IMR-90 (cell line): ENCODE results near the gene KCNAB1. TPM values are rescaled to one million over a fixed set of nuclear protein-coding genes. Genes with fewer than 3 reads are reported as not detected.

ENCODE experiments used
- ATAC-seq: fragments of 200-7000 bp; cut with Tn5 transposase; 2 replicates; pipeline ENCODE4 v1.9.1; 2020; ENCODE audit warnings: low read depth, mild to moderate bottlenecking, moderate library complexity
- BruUV-seq: library from RNA; stranded (reverse); fragments of 400-500 nt; replicated peaks from 2 replicates; lab custom pipeline; 2021; lab: Mats Ljungman, UMichigan
- CTCF ChIA-PET: fragments of 300-600 bp; formaldehyde crosslinking; extraction: SDS; loops from one replicate; lab custom pipeline; 2021; ENCODE audit warnings: antibody characterized with exemption; lab: Yijun Ruan, JAX
- POLR2A ChIA-PET: fragments of 300-600 bp; sonication (Branson Sonifier 250); formaldehyde crosslinking; loops from one replicate; lab custom pipeline; 2022; ENCODE audit warnings: antibody characterized with exemption; ENCODE audit not compliant: unreplicated experiment; lab: Charles Lee
- DNase-seq: peaks from one replicate; pipeline ENCODE4 v3.0.0; 2013
- H2AFZ ChIP-seq: replicated peaks from 2 replicates; pipeline ENCODE3; 2013; ENCODE audit warnings: low read length, mild to moderate bottlenecking; ENCODE audit not compliant: poor library complexity
- H2AK5ac ChIP-seq: 2 replicates; pipeline ENCODE4 v1.6.1; 2013; ENCODE audit warnings: low read depth, low read length, inconsistent platforms
- H2AK9ac ChIP-seq: replicated peaks from 2 replicates; pipeline ENCODE3; 2013; ENCODE audit warnings: mild to moderate bottlenecking, low read depth, low read length, moderate library complexity; ENCODE audit not compliant: poor library complexity
- H2BK120ac ChIP-seq: 2 replicates; pipeline ENCODE4 v1.6.1; 2013; ENCODE audit warnings: low read depth, low read length, inconsistent platforms
- H2BK15ac ChIP-seq: 3 replicates; pipeline ENCODE4 v1.6.1; 2013; ENCODE audit warnings: low read depth, low read length, inconsistent platforms
- H2BK20ac ChIP-seq: 2 replicates; pipeline ENCODE4 v1.6.1; 2013; ENCODE audit warnings: low read depth, mild to moderate bottlenecking, inconsistent platforms, low read length, moderate library complexity
- H2BK5ac ChIP-seq: 2 replicates; pipeline ENCODE4 v1.6.1; 2013; ENCODE audit warnings: mild to moderate bottlenecking, low read depth, low read length, inconsistent platforms; ENCODE audit not compliant: poor library complexity, severe bottlenecking
- H3K14ac ChIP-seq: replicated peaks from 2 replicates; pipeline ENCODE4 v1.6.1; 2013; ENCODE audit warnings: low read depth, low read length, inconsistent platforms
- H3K18ac ChIP-seq: 2 replicates; pipeline ENCODE4 v1.6.1; 2013; ENCODE audit warnings: low read depth, low read length, control low read depth
- H3K23ac ChIP-seq: 2 replicates; pipeline ENCODE4 v1.6.1; 2013; ENCODE audit warnings: low read depth, low read length, inconsistent platforms
- H3K27ac ChIP-seq: 2 replicates; pipeline ENCODE4 v1.5.1; 2013; ENCODE audit warnings: mild to moderate bottlenecking, control low read depth, low read length; ENCODE audit not compliant: insufficient read depth
- H3K27me3 ChIP-seq: 2 replicates; pipeline ENCODE4 v1.6.1; 2013; ENCODE audit warnings: low read length; ENCODE audit not compliant: control insufficient read depth, insufficient read depth
- H3K36me3 ChIP-seq: 2 replicates; pipeline ENCODE4 v1.6.1; 2013; ENCODE audit warnings: low read length, mixed read lengths; ENCODE audit not compliant: control insufficient read depth, insufficient read depth
- H3K4ac ChIP-seq: 2 replicates; pipeline ENCODE4 v1.6.1; 2013; ENCODE audit warnings: low read depth, low read length, inconsistent platforms
- H3K4me1 ChIP-seq: 2 replicates; pipeline ENCODE4 v1.6.1; 2013; ENCODE audit warnings: low read length, mixed read lengths; ENCODE audit not compliant: control insufficient read depth, insufficient read depth
- H3K4me2 ChIP-seq: 2 replicates; pipeline ENCODE4 v1.6.1; 2013; ENCODE audit warnings: low read depth, mild to moderate bottlenecking, control low read depth, low read length, moderate library complexity
- H3K4me3 ChIP-seq: 2 replicates; pipeline ENCODE4 v1.5.1; 2013; ENCODE audit warnings: low read depth, mild to moderate bottlenecking, control low read depth, low read length, moderate library complexity; ENCODE audit not compliant: insufficient read depth
- H3K56ac ChIP-seq: 2 replicates; pipeline ENCODE4 v1.6.1; 2013; ENCODE audit warnings: low read length, inconsistent platforms; ENCODE audit not compliant: insufficient read depth; ENCODE audit errors: extremely low read depth
- H3K79me1 ChIP-seq, 2 experiments: 2 replicates each; pipeline ENCODE4 v1.6.1; 2013; ENCODE audit warnings: low read length in 2 of 2, inconsistent platforms in 1 of 2, low read depth in 1 of 2
- H3K9ac ChIP-seq: 2 replicates; pipeline ENCODE4 v1.6.1; 2013; ENCODE audit warnings: low read depth, low read length, control low read depth
- H3K9me1 ChIP-seq: 2 replicates; pipeline ENCODE4 v1.6.1; 2013; ENCODE audit warnings: low read length, inconsistent platforms; ENCODE audit not compliant: insufficient read depth
- H3K9me3 ChIP-seq: 2 replicates; pipeline ENCODE4 v1.6.1; 2013; ENCODE audit warnings: low read length; ENCODE audit not compliant: control insufficient read depth, insufficient read depth
- H4K20me1 ChIP-seq: 2 replicates; pipeline ENCODE4 v1.6.1; 2013; ENCODE audit warnings: low read length, inconsistent platforms; ENCODE audit not compliant: insufficient read depth
- H4K5ac ChIP-seq: 2 replicates; pipeline ENCODE4 v1.6.1; 2013; ENCODE audit warnings: mild to moderate bottlenecking, low read depth, low read length, control low read depth
- H4K8ac ChIP-seq, 2 experiments: 2 replicates each; pipeline ENCODE4 v1.6.1; 2013; ENCODE audit warnings: low read depth in 2 of 2, low read length in 2 of 2, control low read depth in 1 of 2, inconsistent platforms in 1 of 2
- H4K91ac ChIP-seq: 2 replicates; pipeline ENCODE4 v1.6.1; 2013; ENCODE audit warnings: low read depth, low read length, inconsistent platforms; ENCODE audit not compliant: insufficient read depth
- BHLHE40 ChIP-seq: fragments of 150-350 bp; IDR thresholded peaks from 2 replicates; pipeline ENCODE4 v1.6.1; 2016; ENCODE audit warnings: mild to moderate bottlenecking, low read depth, low read length
- ELK1 ChIP-seq: fragments of 150-350 bp; IDR thresholded peaks from 2 replicates; pipeline ENCODE4 v1.6.1; 2016; ENCODE audit warnings: low read depth, mild to moderate bottlenecking, low read length, moderate library complexity, borderline replicate concordance
- MAFK ChIP-seq: IDR thresholded peaks from 2 replicates; pipeline ENCODE4 v1.6.1; 2012; ENCODE audit warnings: low read depth, low read length, improper control_type of control experiment
- RCOR1 ChIP-seq: IDR thresholded peaks from 2 replicates; pipeline ENCODE4 v1.6.1; 2012; ENCODE audit warnings: mild to moderate bottlenecking, low read length, improper control_type of control experiment; ENCODE audit not compliant: insufficient replicate concordance
- WGBS, 2 experiments: methylation state at CpG; one replicate each; pipeline versions ENCODE4 v1.1.5 to v1.1.7; 2013; ENCODE audit warnings: missing lambda C conversion rate in 2 of 2; ENCODE audit not compliant: insufficient read length in 1 of 2; ENCODE audit errors: extremely low coverage in 2 of 2; 5-methylcytosine and 5-hydroxymethylcytosine counted together
- dilution Hi-C: fragments of 300-500 bp; cut with HindIII; formaldehyde crosslinking; loops from one replicate; pipeline ENCODE4 v1.14.3; 2018; ENCODE audit warnings: low sequenced_read_pairs; ENCODE audit not compliant: unreplicated experiment
- in situ Hi-C: fragments of 300-500 bp; cut with MboI; formaldehyde crosslinking; loops from 3 replicates; pipeline ENCODE4 v1.14.3; 2019; ENCODE audit warnings: low sequenced_read_pairs, inconsistent platforms, mixed read lengths
- intact Hi-C: fragments of 100-400 bp; cut with micrococcal nuclease; formaldehyde crosslinking; loops from 2 replicates; pipeline ENCODE4 v1.10.0; 2022
- polyA plus RNA-seq, 3 experiments: library from polyadenylated mRNA; depleted of rRNA; stranded (reverse); fragments of >200 nt; gene quantifications; 2 replicates each; pipeline ENCODE4 v1.2.3, GENCODE V29; 2012; ENCODE audit warnings: low replicate concordance in 1 of 3
- total RNA-seq: library from RNA; depleted of rRNA; stranded (reverse); fragments of >200 nt; gene quantifications from 2 replicates; pipeline ENCODE4 v1.2.3, GENCODE V29; 2012

KCNAB1 gene
- total and polyA plus RNA-seq, 2 of the 4 experiments (the other 2 are of a cell fraction), result under 0.01 to 0.07 TPM

GRCh38 chr3:156350781-156351180 is 230.4 kb downstream of the KCNAB1 start:
- TF ChIP-seq ELK1 (no peak), BHLHE40 (no peak), MAFK (no peak), RCOR1 (no peak)
- H4K91ac ChIP-seq, result no peak overlapping the region
- no peak overlapping the region for H2BK20ac ChIP-seq
- H3K14ac ChIP-seq, result no peak overlapping the region
- H3K23ac ChIP-seq, result no peak overlapping the region
- H2BK15ac ChIP-seq, result no peak overlapping the region
- H3K27me3 ChIP-seq, result peaks cover 3% of the 10 kb centered on the region; the same call in 1 of the 2 replicates
- CTCF ChIA-PET, result no interaction called here
- no peaks in the 10 kb centered on the region for H3K9me1 ChIP-seq
- no peaks in the 10 kb centered on the region for H4K20me1 ChIP-seq
- POLR2A ChIA-PET, result no interaction called here
- no peak overlapping the region for H2AFZ ChIP-seq
- no peaks in the 10 kb centered on the region for H3K4me1 ChIP-seq
- in situ Hi-C loops, result no loop called here
- H4K8ac ChIP-seq, result no peak overlapping the region
- no peak overlapping the region for H4K5ac ChIP-seq
- no peak overlapping the region for H3K27ac ChIP-seq
- H3K4me3 ChIP-seq, result no peak overlapping the region
- H2AK5ac ChIP-seq, result no peak overlapping the region
- WGBS, 2 experiments, result 39% methylated on average over 3 of the region's 4 CpGs; no CpG with 5 or more reads in 1 of the 2 experiments
- ATAC-seq (no peak), DNase-seq (no peak)
- H2BK5ac ChIP-seq, result no peak overlapping the region
- no peak overlapping the region for H3K56ac ChIP-seq
- no peak overlapping the region for H3K18ac ChIP-seq
- H3K9ac ChIP-seq, result no peak overlapping the region
- H3K36me3 ChIP-seq, result no peaks in the 10 kb centered on the region
- H2AK9ac ChIP-seq, result no peak overlapping the region
- intact Hi-C loops, result no loop called here
- dilution Hi-C loops, result no loop called here
- H3K9me3 ChIP-seq, result no peaks in the 10 kb centered on the region
- H2BK120ac ChIP-seq, result no peak overlapping the region
- no peak overlapping the region for H3K4me2 ChIP-seq
- BruUV-seq, result no TSS peak
- H3K79me1 ChIP-seq, result no peaks in the 10 kb centered on the region
- no peak overlapping the region for H3K4ac ChIP-seq
